Right lobe of liver (tissue), 6 donors: ENCODE measurements around the gene WDR35. TPM values are rescaled to one million over a fixed set of nuclear protein-coding genes. Genes with fewer than 3 reads are reported as not detected.
"Not testable (repeated sequence)": the region's sequence is repeated elsewhere in the genome, so short reads cannot be mapped to it uniquely, and the experiment has no call there.

ENCODE experiments used
- ATAC-seq, 4 donors: fragments of 200-7000 bp; cut with Tn5 transposase; one replicate each; pipeline ENCODE4 v1.9.1; 2020; ENCODE audit warnings: mild to moderate bottlenecking in 4 of 4, moderate library complexity in 4 of 4
- DNase-seq, 3 donors: peaks; one replicate each; pipeline ENCODE4 v3.0.0-alpha.2; 2020
- H3K27ac ChIP-seq, 3 donors: fragments of 200-600 bp; one replicate each; pipeline ENCODE4 v1.8.0; 2022
- H3K27me3 ChIP-seq, 2 donors: fragments of 200-600 bp; one replicate each; pipeline ENCODE4 v1.8.0; 2022
- H3K36me3 ChIP-seq, 4 donors: fragments of 200-600 bp; sonication (generic) in 1 of 4; one replicate each; pipeline versions ENCODE4 v1.5.1 to v1.8.0; 2017 to 2022; ENCODE audit warnings: control low read depth in 1 of 4
- H3K4me1 ChIP-seq, 4 donors: fragments of 200-600 bp; sonication (generic) in 1 of 4; one replicate each; pipeline versions ENCODE4 v1.5.1 to v1.8.0; 2017 to 2022; ENCODE audit warnings: control low read depth in 1 of 4
- H3K4me3 ChIP-seq, 3 donors: fragments of 200-600 bp; one replicate each; pipeline ENCODE4 v1.8.0; 2022
- H3K9me3 ChIP-seq, 4 donors: fragments of 200-600 bp; sonication (generic) in 1 of 4; one replicate each; pipeline versions ENCODE4 v1.5.1 to v1.8.0; 2017 to 2022; ENCODE audit warnings: control low read depth in 1 of 4
- CTCF ChIP-seq, 4 donors: fragments of 200-600 bp in 3 of 4; fragments of 450-650 bp in 1 of 4; IDR thresholded peaks; one replicate each; pipeline versions ENCODE4 v1.5.1 to v1.8.0; 2016 to 2022; ENCODE audit warnings: antibody characterized with exemption in 4 of 4, mild to moderate bottlenecking in 2 of 4
- POLR2A ChIP-seq: fragments of 450-650 bp; IDR thresholded peaks from one replicate; pipeline ENCODE4 v1.6.1; 2017; ENCODE audit warnings: antibody characterized with exemption, mild to moderate bottlenecking
- WGBS: methylation state at CpG from one replicate; pipeline ENCODE4 v1.1.6; 2018; ENCODE audit warnings: low coverage, low lambda C conversion rate; ENCODE audit not compliant: insufficient coverage; ENCODE audit errors: missing lambda C conversion rate; 5-methylcytosine and 5-hydroxymethylcytosine counted together
- intact Hi-C, 2 donors: fragments of 100-400 bp; cut with DNase I; formaldehyde crosslinking; loops; one replicate each; pipeline versions ENCODE4 v1.11.2 to v1.14.1; 2022
- total RNA-seq, 6 experiments: library from RNA; depleted of rRNA in 2 of 6; stranded (reverse); fragments of >200 nt in 2 of 6; fragmentation: NEBNext Ultra II Directional in 3 of 6; extraction: Animal tissue kit (Norgen Biotek cat#: 25700) in 3 of 6; gene quantifications; one replicate each; pipeline versions ENCODE4 v1.1.0 to v1.2.4, GENCODE V29; 2016 to 2023
- donor health status: DM: no; HTN: yes; CAD: no.
- donor health status: DM: no; HTN: no; CAD: no.
- donor health status: DM: no; HTN: no; CAD: no.
- donor health status: DM: no; HTN: yes; CAD: no.
- donor health status: DM: no; HTN: yes; CAD: no.

The WDR35 gene
- total RNA-seq, 6 experiments from 2014 or later: 1.2 to 3.3 (median 2.5) TPM

- H3K4me3 ChIP-seq: no peak overlapping the region
Observed at GRCh38 chr2:19897623-19898245, 92.2 kb downstream of the WDR35 start.

GRCh38 chr2:19895535-19895934 is 94.4 kb downstream of the WDR35 start:
- no peak for ATAC-seq

More at GRCh38 chr2:19897623-19898245, 92.2 kb downstream of the WDR35 start:
- TF ChIP-seq CTCF (IDR thresholded peaks at IDR 0.05): no peak
- Histone ChIP-seq H3K36me3 (no peaks in the 10 kb centered on the region), H3K9me3 (no peaks in the 10 kb centered on the region), H3K27ac (no peak overlapping the region), H3K27me3 (no peaks in the 10 kb centered on the region), H3K4me1 (peaks cover 0 to 49% (median 9%) of the 10 kb centered on the region in 4 donors)
- ATAC-seq (no peak), DNase-seq (no peak)
- WGBS: 52% methylated on average over 5 of the region's 5 CpGs
- intact Hi-C loops: no loop called here

GRCh38 chr2:19894134-19894792 is 95.6 kb downstream of the WDR35 start:
- DNase-seq (no peak), ATAC-seq (peak; percentile 55 to 65 (median 60))
- no peak for TF ChIP-seq POLR2A
- TF ChIP-seq CTCF (IDR thresholded peaks at IDR 0.05): no peak
- no peaks in the 10 kb centered on the region for H3K27me3 ChIP-seq
- H3K36me3 ChIP-seq: no peaks in the 10 kb centered on the region
- H3K27ac ChIP-seq: peak overlapping the region in 1 of 3 donors; percentile 37
- peaks cover 0 to 37% (median 5%) of the 10 kb centered on the region in 4 donors for H3K4me1 ChIP-seq
- no peaks in the 10 kb centered on the region for H3K9me3 ChIP-seq
- H3K4me3 ChIP-seq: no peak overlapping the region
- 62% methylated on average over 4 of the region's 4 CpGs for WGBS
- intact Hi-C loops: no loop called here

More at GRCh38 chr2:19895535-19895934, 94.4 kb downstream of the WDR35 start:
- no peak overlapping the region for H3K27ac ChIP-seq
- peaks cover 0 to 47% (median 9%) of the 10 kb centered on the region in 4 donors for H3K4me1 ChIP-seq
- WGBS: 66% methylated on average over 3 of the region's 3 CpGs
- no peak for DNase-seq
- no peaks in the 10 kb centered on the region for H3K36me3 ChIP-seq
- H3K9me3 ChIP-seq: no peaks in the 10 kb centered on the region
- H3K27me3 ChIP-seq: no peaks in the 10 kb centered on the region
- no peak overlapping the region for H3K4me3 ChIP-seq
- intact Hi-C loops: no loop called here
- TF ChIP-seq POLR2A (no peak), CTCF (IDR thresholded peaks at IDR 0.05) (no peak)

GRCh38 chr2:19893520-19894133 is 96.3 kb downstream of the WDR35 start:
- DNase-seq (no peak), ATAC-seq (no peak)
- H3K36me3 ChIP-seq: no peaks in the 10 kb centered on the region
- H3K4me3 ChIP-seq: no peak overlapping the region
- TF ChIP-seq POLR2A: no peak
- no peak for TF ChIP-seq CTCF (IDR thresholded peaks at IDR 0.05)
- no peak overlapping the region for H3K27ac ChIP-seq
- 83% methylated on average over 4 of the region's 4 CpGs for WGBS
- H3K9me3 ChIP-seq: no peaks in the 10 kb centered on the region
- no peaks in the 10 kb centered on the region for H3K27me3 ChIP-seq
- intact Hi-C loops: no loop called here
- peaks cover 0 to 31% (median 5%) of the 10 kb centered on the region in 4 donors for H3K4me1 ChIP-seq

- DNase-seq, H3K9me3 ChIP-seq, intact Hi-C loops, H3K36me3 ChIP-seq, H3K4me3 ChIP-seq, H3K27me3 ChIP-seq, H3K27ac ChIP-seq: not testable (repeated sequence)
- WGBS: 78% methylated on average over 4 of the region's 4 CpGs
- peaks cover 0 to 15% (median 5%) of the 10 kb centered on the region in 4 donors for H3K4me1 ChIP-seq
- ATAC-seq: peak in 3 of 4 donors; percentile 33 to 45 (median 35)
Observed at GRCh38 chr2:19891971-19892370, 97.9 kb downstream of the WDR35 start.
